Pancreas (tissue), 10 donors: ENCODE measurements around the gene GDF9. TPM values are rescaled to one million over a fixed set of nuclear protein-coding genes. Genes with fewer than 3 reads are reported as not detected.

ENCODE experiments used
- ATAC-seq, 4 donors: fragments of 200-7000 bp; cut with Tn5 transposase; one replicate each; pipeline versions ENCODE4 v1.8.0 to v1.9.1; 2020; ENCODE audit warnings: mild to moderate bottlenecking in 4 of 4, moderate library complexity in 4 of 4
- DNase-seq, 6 donors: peaks; one replicate each; pipeline ENCODE4 v3.0.0-alpha.2; 2020
- FAIRE-seq: peaks from 2 replicates; lab custom pipeline; 2012; peaks lifted over from hg19 to GRCh38; lab: Jason Lieb, UNC
- H3K27ac ChIP-seq, 4 donors: fragments of 200-600 bp; sonication (generic); 1 replicate in 3 of 4; 2 replicates in 1 of 4; pipeline versions ENCODE4 v1.5.0 to v1.8.0; 2020
- H3K27me3 ChIP-seq, 4 donors: fragments of 200-600 bp; one replicate each; pipeline ENCODE4 v1.8.0; 2021
- H3K36me3 ChIP-seq, 3 donors: fragments of 200-600 bp; sonication (generic) in 1 of 3; one replicate each; pipeline versions ENCODE4 v1.5.0 to v1.8.0; 2020 to 2021
- H3K4me1 ChIP-seq, 3 donors: fragments of 200-600 bp; one replicate each; pipeline ENCODE4 v1.8.0; 2021
- H3K4me3 ChIP-seq, 4 donors: fragments of 200-600 bp; sonication (generic) in 2 of 4; one replicate each; pipeline versions ENCODE4 v1.5.0 to v1.8.0; 2020 to 2021
- H3K9me3 ChIP-seq, 4 donors: fragments of 200-600 bp; one replicate each; pipeline ENCODE4 v1.8.0; 2021
- WGBS, 2 donors: extraction: QIAGEN DNeasy Blood & Tissue Kit; methylation state at CpG; one replicate each; pipeline ENCODE4 v1.1.7; 2013; 5-methylcytosine and 5-hydroxymethylcytosine counted together
- intact Hi-C, 3 donors: fragments of 100-400 bp; cut with DNase I; formaldehyde crosslinking; loops; one replicate each; pipeline versions ENCODE4 v1.11.1 to v1.14.2; 2022
- polyA plus RNA-seq, 2 donors: library from polyadenylated mRNA; stranded (reverse); fragments of 200-250 nt; gene quantifications; one replicate each; pipeline ENCODE4 v1.2.3, GENCODE V29; 2013
- total RNA-seq, 6 donors: library from RNA; stranded (reverse); fragmentation: NEBNext Ultra II Directional in 4 of 6; extraction: Animal tissue kit (Norgen Biotek cat#: 25700) in 4 of 6; gene quantifications; one replicate each; pipeline versions ENCODE4 v1.2.1 to v1.2.4, GENCODE V29; 2021 to 2023
- TF ChIP-seq, protein P1 (sequence below), 4 donors: fragments of 200-600 bp; sonication (generic) in 3 of 4; IDR thresholded peaks; one replicate each; pipeline versions ENCODE4 v1.5.0 to v1.8.0; 2021; ENCODE audit warnings: antibody characterized with exemption in 4 of 4
- donor health status: healthy with polysubstance abuse.
- donor health status: DM: no; HTN: no; CAD: no; lungs with moderate emphysema.
- donor health status: DM: no; HTN: no; CAD: no.
- donor health status: control.
- donor health status: control.
- donor health status: Bipolar disorder and iron deficiency.
- donor health status: DM: yes; HTN: yes; CAD: no.
- donor health status: DM: no; HTN: no; CAD: no.
- donor health status: DM: no; HTN: no; CAD: no.
- donor health status: DM: yes; HTN: yes; CAD: no.

GDF9 gene
- total and polyA plus RNA-seq, 8 donors: 0.19 to 1.1 (median 0.34) TPM

DNA sequence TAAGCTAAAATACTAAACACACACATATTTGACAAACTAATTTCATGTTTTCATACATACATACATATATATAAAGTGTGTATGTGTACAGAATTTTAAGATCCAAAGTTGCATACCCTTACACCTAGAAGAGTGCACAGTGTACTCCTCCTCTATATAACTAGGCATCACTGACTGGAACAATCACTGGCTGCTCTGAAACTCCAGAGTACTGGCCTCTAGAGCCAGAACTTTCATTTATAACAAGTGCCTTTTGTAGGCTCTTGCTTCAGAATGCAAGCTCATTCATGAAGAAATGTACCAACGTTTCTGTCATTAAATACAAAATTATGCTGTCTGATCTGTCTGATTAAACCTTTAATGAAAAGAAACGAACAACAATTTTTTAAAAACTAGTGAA lies 11.2 kb upstream of the GDF9 start:
- FAIRE-seq: no peak
- 46 to 60% methylated on average over 2 of the region's 2 CpGs for WGBS, 2 donors
- ATAC-seq: no peak
- H3K4me1 ChIP-seq: peaks cover 5 to 13% (median 7%) of the 10 kb centered on the region in 3 donors
- no peak overlapping the region for H3K4me3 ChIP-seq
- H3K9me3 ChIP-seq: no peaks in the 10 kb centered on the region
- no peak overlapping the region for H3K27ac ChIP-seq
- H3K36me3 ChIP-seq: peaks cover 0 to 45% (median 5%) of the 10 kb centered on the region in 3 donors
- intact Hi-C loops: no loop called here
- TF ChIP-seq, protein P1, sequence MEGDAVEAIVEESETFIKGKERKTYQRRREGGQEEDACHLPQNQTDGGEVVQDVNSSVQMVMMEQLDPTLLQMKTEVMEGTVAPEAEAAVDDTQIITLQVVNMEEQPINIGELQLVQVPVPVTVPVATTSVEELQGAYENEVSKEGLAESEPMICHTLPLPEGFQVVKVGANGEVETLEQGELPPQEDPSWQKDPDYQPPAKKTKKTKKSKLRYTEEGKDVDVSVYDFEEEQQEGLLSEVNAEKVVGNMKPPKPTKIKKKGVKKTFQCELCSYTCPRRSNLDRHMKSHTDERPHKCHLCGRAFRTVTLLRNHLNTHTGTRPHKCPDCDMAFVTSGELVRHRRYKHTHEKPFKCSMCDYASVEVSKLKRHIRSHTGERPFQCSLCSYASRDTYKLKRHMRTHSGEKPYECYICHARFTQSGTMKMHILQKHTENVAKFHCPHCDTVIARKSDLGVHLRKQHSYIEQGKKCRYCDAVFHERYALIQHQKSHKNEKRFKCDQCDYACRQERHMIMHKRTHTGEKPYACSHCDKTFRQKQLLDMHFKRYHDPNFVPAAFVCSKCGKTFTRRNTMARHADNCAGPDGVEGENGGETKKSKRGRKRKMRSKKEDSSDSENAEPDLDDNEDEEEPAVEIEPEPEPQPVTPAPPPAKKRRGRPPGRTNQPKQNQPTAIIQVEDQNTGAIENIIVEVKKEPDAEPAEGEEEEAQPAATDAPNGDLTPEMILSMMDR (IDR thresholded peaks at IDR 0.05): no peak
- no peak for DNase-seq
- no peaks in the 10 kb centered on the region for H3K27me3 ChIP-seq

DNA sequence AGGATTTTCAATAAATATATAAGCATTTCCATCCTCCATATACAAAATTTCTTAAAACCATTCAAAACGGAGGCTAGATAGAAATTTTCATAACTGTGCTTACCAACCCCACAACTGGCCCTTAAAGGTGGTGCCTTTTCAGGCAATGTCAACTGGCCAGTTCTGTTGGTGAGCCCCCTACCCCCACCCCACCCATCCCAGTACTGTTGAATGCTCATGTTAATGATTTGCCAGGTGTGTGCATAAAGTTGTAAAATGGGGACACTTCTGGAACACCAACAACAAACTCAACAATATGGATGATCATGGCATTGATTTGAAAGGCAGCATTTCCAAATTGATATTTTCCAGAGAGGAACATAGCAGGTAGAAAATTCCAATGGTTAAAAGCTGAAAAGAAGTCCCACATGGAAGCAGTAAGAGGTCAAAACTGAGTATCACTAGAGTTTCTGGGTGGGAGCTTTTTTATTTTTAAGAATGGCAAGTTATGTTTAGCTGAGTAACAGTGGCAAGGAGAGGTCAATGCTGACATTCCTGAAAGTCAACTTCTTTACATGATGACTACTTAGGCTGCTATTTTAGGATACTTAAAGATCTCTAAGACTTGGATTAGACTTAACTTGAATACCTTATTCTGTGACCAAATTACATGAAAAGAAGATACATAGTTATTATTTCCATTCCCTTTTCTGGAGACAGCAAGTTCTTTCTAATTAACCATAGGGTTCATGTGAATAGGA lies 9.9 kb upstream of the GDF9 start:
- 78 to 93% methylated on average over 1 of the region's 1 CpG for WGBS, 2 donors
- peaks cover 7 to 18% (median 12%) of the 10 kb centered on the region in 3 donors for H3K4me1 ChIP-seq
- DNase-seq (no peak), FAIRE-seq (no peak), ATAC-seq (no peak)
- intact Hi-C loops: no loop called here
- no peaks in the 10 kb centered on the region for H3K27me3 ChIP-seq
- TF ChIP-seq, protein P1 (IDR thresholded peaks at IDR 0.05): no peak
- H3K27ac ChIP-seq: no peak overlapping the region
- peaks cover 0 to 32% (median 5%) of the 10 kb centered on the region in 3 donors for H3K36me3 ChIP-seq
- no peak overlapping the region for H3K4me3 ChIP-seq
- H3K9me3 ChIP-seq: no peaks in the 10 kb centered on the region

DNA sequence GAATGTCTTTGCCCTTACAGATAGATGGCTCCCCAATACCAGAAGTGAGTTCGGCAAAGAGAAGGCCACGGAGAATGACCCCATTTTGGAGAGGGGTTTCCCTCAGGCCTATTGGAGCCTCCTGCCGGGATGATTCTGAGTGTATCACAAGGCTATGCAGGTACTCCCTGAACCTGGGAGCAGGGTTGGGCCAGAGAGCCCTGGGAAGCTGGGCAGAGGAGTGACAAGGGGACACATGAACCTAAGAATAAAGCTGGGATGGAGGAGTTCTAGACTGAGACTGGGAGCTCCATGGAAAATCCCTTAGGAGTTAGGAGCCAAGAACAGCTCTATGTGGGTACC lies 7.6 kb upstream of the GDF9 start:
- WGBS, 2 donors: 91 to 97% methylated on average over 3 of the region's 3 CpGs
- no peak for DNase-seq
- ATAC-seq: no peak
- TF ChIP-seq, protein P1 (IDR thresholded peaks at IDR 0.05): no peak
- no peaks in the 10 kb centered on the region for H3K27me3 ChIP-seq
- H3K4me1 ChIP-seq: peaks cover 7 to 18% (median 12%) of the 10 kb centered on the region in 3 donors
- H3K9me3 ChIP-seq: no peaks in the 10 kb centered on the region
- no peak overlapping the region for H3K4me3 ChIP-seq
- H3K36me3 ChIP-seq: peaks cover 0 to 15% (median 0%) of the 10 kb centered on the region in 3 donors
- no peak for FAIRE-seq
- intact Hi-C loops: no loop called here
- H3K27ac ChIP-seq: peak overlapping the region in 2 of 4 donors; percentile 75

DNA sequence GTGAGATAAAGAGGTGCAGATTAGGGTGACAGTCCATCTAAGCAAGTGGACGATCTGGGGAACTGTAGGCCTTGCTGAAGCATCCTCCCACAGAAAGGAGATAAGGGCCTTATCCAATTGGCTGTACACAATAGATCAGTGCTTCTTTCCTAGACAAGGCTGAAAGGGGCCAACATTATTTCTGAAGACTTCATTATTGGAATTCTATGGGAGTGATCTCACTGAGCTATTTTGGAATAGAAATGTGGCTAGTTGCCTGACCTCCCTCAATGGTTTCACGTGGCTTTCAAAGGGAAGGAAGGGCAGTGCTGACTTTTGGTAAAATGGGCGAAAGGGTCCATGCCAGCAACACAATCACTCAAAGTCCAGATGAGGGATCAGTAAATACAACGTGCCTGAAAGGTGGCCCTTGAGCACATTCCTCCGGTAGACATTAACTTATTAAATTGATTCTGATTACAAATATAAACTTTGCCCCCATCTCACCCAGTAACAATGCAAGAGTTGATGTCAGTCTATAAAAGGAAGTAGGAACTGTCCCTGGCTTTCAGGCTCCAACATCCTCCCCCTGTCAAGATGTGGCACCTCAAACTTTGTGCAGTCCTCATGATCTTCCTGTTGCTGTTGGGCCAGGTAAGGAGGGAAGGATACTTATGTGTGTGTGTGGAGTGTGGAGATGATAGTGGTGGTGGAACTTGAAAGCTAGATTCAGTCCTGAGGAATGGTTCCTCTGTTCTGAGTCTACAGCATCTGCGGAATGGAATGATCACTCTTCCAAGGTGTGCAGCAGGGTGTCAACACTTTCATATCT lies 7.1 kb upstream of the GDF9 start, which contains the start of gene LEAP2:
TSS of gene LEAP2 (plus strand) at position 550 of the 811 bp plus-strand sequence. CDS start at position 577, 27 bp downstream.
- 21 to 25% methylated on average over 6 of the region's 6 CpGs for WGBS, 2 donors

More for the DNA sequence above, 7.1 kb upstream of the GDF9 start, which contains the start of gene LEAP2:
- Histone ChIP-seq H3K27ac (peak within 1 kb of the TSS; percentile 54 to 75 (median 67)), H3K4me1 (peaks cover 7 to 18% (median 12%) of the 10 kb centered on the region in 3 donors), H3K4me3 (no peak within 1 kb of the TSS), H3K36me3 (peaks cover 0 to 11% (median 0%) of the 10 kb centered on the region in 3 donors), H3K27me3 (no peaks in the 10 kb centered on the region), H3K9me3 (no peaks in the 10 kb centered on the region)
- FAIRE-seq (no peak), ATAC-seq (peak; percentile 72 to 86 (median 80)), DNase-seq (peak in 3 of 6 donors; percentile 40 to 44 (median 43))
- intact Hi-C loops: no loop called here
- TF ChIP-seq, protein P1 (IDR thresholded peaks at IDR 0.05): no peak
